Sigmoid colon (tissue), 7 donors: ENCODE measurements around the gene ZRANB3. TPM values are rescaled to one million over a fixed set of nuclear protein-coding genes. Genes with fewer than 3 reads are reported as not detected.
"Not testable (repeated sequence)": the region's sequence is repeated elsewhere in the genome, so short reads cannot be mapped to it uniquely, and the experiment has no call there.

Source experiments
- DNase-seq: peaks from one replicate; pipeline ENCODE4 v3.0.0-alpha.2; 2019
- H3K27ac ChIP-seq, 4 donors: fragments of 200-600 bp; sonication (generic); one replicate each; pipeline ENCODE4 v1.5.1; 2016 to 2019; ENCODE audit warnings: mild to moderate bottlenecking in 1 of 4
- H3K27me3 ChIP-seq, 3 donors: fragments of 200-600 bp; sonication (generic); one replicate each; pipeline ENCODE4 v1.5.1; 2019; ENCODE audit warnings: mild to moderate bottlenecking in 1 of 3
- H3K36me3 ChIP-seq, 4 donors: fragments of 200-600 bp; sonication (generic); one replicate each; pipeline ENCODE4 v1.5.1; 2016 to 2019
- H3K4me1 ChIP-seq, 4 donors: fragments of 200-600 bp; sonication (generic); one replicate each; pipeline ENCODE4 v1.5.1; 2017 to 2019
- H3K4me3 ChIP-seq, 4 donors: fragments of 200-600 bp; sonication (generic); one replicate each; pipeline ENCODE4 v1.5.1; 2017 to 2019; ENCODE audit warnings: mild to moderate bottlenecking in 2 of 4, moderate library complexity in 1 of 4
- H3K9me3 ChIP-seq, 4 donors: fragments of 200-600 bp in 3 of 4; sonication (generic) in 3 of 4; one replicate each; pipeline versions ENCODE4 v1.5.1 to v1.6.1; 2013 to 2019
- EP300 ChIP-seq, 4 donors: sonication (generic); formaldehyde crosslinking; IDR thresholded peaks; one replicate each; pipeline ENCODE4 v1.6.1; 2017; ENCODE audit warnings: antibody characterized with exemption in 4 of 4
- POLR2A ChIP-seq, 2 donors: fragments of 450-650 bp; IDR thresholded peaks; one replicate each; pipeline ENCODE4 v1.6.1; 2016; ENCODE audit warnings: antibody characterized with exemption in 2 of 2, mild to moderate bottlenecking in 2 of 2, moderate library complexity in 2 of 2
- POLR2AphosphoS5 ChIP-seq, 4 donors: sonication (generic); formaldehyde crosslinking; IDR thresholded peaks; one replicate each; pipeline ENCODE4 v1.6.1; 2017; ENCODE audit warnings: antibody characterized with exemption in 4 of 4
- WGBS, 2 donors: extraction: QIAGEN DNeasy Blood & Tissue Kit; methylation state at CpG; one replicate each; pipeline ENCODE4 v1.1.7; 2013; 5-methylcytosine and 5-hydroxymethylcytosine counted together
- intact Hi-C: fragments of 100-400 bp; cut with DNase I; formaldehyde crosslinking; loops from one replicate; pipeline ENCODE4 v1.15.1; 2023
- polyA plus RNA-seq, 3 donors: library from polyadenylated mRNA; stranded (reverse); fragments of 200-250 nt; gene quantifications; one replicate each; pipeline ENCODE4 v1.2.3, GENCODE V29; 2013
- total RNA-seq, 4 donors: library from RNA; depleted of rRNA; stranded (reverse); fragments of >200 nt; gene quantifications; one replicate each; pipeline ENCODE4 v1.1.0, GENCODE V29; 2016
- TF ChIP-seq, protein P1 (sequence below), 4 experiments: fragments of 450-650 bp in 3 of 4; fragments of 200-600 bp in 1 of 4; IDR thresholded peaks; one replicate each; pipeline ENCODE4 v1.5.1; 2016 to 2019; ENCODE audit warnings: antibody characterized with exemption in 4 of 4, mild to moderate bottlenecking in 3 of 4, moderate library complexity in 2 of 4
- donor health status: healthy with polysubstance abuse.
- donor health status: Bipolar disorder and iron deficiency.
- donor health status: healthy.

The ZRANB3 gene
- total and polyA plus RNA-seq, 7 donors = 1.2 to 7.2 (median 3.1) TPM

DNA sequence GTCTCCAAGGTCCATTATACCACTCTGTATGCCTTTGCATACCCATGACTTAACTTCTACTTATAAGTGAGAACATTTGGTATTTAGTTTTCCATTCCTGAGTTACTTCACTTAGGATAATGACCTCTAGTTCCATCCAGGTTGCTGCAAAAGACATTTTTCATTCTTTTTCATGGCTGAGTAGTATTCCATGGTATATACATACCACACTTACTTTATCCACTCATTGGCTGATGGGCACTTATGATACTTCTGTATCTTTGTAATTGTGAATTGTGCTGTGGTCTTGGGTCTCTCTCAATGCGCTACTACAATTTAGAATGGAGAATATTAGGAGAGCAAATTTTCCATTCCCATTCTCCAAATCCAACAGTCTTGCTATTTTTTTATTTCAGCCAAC is 76.4 kb downstream of the ZRANB3 start:
- no peak for TF ChIP-seq POLR2A (IDR thresholded peaks at IDR 0.05)
- TF ChIP-seq EP300 (IDR thresholded peaks at IDR 0.05) = no peak
- TF ChIP-seq, protein P1, sequence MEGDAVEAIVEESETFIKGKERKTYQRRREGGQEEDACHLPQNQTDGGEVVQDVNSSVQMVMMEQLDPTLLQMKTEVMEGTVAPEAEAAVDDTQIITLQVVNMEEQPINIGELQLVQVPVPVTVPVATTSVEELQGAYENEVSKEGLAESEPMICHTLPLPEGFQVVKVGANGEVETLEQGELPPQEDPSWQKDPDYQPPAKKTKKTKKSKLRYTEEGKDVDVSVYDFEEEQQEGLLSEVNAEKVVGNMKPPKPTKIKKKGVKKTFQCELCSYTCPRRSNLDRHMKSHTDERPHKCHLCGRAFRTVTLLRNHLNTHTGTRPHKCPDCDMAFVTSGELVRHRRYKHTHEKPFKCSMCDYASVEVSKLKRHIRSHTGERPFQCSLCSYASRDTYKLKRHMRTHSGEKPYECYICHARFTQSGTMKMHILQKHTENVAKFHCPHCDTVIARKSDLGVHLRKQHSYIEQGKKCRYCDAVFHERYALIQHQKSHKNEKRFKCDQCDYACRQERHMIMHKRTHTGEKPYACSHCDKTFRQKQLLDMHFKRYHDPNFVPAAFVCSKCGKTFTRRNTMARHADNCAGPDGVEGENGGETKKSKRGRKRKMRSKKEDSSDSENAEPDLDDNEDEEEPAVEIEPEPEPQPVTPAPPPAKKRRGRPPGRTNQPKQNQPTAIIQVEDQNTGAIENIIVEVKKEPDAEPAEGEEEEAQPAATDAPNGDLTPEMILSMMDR (IDR thresholded peaks at IDR 0.05) = no peak
- no peak for TF ChIP-seq POLR2AphosphoS5 (IDR thresholded peaks at IDR 0.05)
- no peak overlapping the region for H3K4me3 ChIP-seq
- H3K9me3 ChIP-seq = peaks cover 0 to 10% (median 2%) of the 10 kb centered on the region in 4 donors
- 98 to 100% methylated on average over 1 of the region's 1 CpG for WGBS, 2 donors
- no peak for DNase-seq
- no peaks in the 10 kb centered on the region for H3K27me3 ChIP-seq
- H3K36me3 ChIP-seq = no peaks in the 10 kb centered on the region
- no peak overlapping the region for H3K27ac ChIP-seq
- intact Hi-C loops = no loop called here
- H3K4me1 ChIP-seq = no peaks in the 10 kb centered on the region

GRCh38 chr2:135453027-135453426 is 78.0 kb downstream of the ZRANB3 start:
- H3K4me1 ChIP-seq, intact Hi-C loops, H3K27ac ChIP-seq, H3K4me3 ChIP-seq, H3K27me3 ChIP-seq, DNase-seq, H3K36me3 ChIP-seq: not testable (repeated sequence)
- peaks cover 0 to 10% (median 2%) of the 10 kb centered on the region in 4 donors for H3K9me3 ChIP-seq
- WGBS, 2 donors = 99 to 100% methylated on average over 1 of the region's 1 CpG

GRCh38 chr2:135451966-135452365 is 79.1 kb downstream of the ZRANB3 start:
- peaks cover 0 to 10% (median 2%) of the 10 kb centered on the region in 4 donors for H3K9me3 ChIP-seq
- WGBS, 2 donors = 92 to 98% methylated on average over 1 of the region's 1 CpG
- H3K27ac ChIP-seq = no peak overlapping the region
- intact Hi-C loops = no loop called here
- H3K4me3 ChIP-seq = no peak overlapping the region
- no peak for TF ChIP-seq EP300 (IDR thresholded peaks at IDR 0.05)
- no peak for TF ChIP-seq POLR2AphosphoS5 (IDR thresholded peaks at IDR 0.05)
- TF ChIP-seq, protein P1 (IDR thresholded peaks at IDR 0.05) = no peak
- no peak for TF ChIP-seq POLR2A (IDR thresholded peaks at IDR 0.05)
- H3K36me3 ChIP-seq = peaks cover 0 to 4% (median 0%) of the 10 kb centered on the region in 4 donors
- no peaks in the 10 kb centered on the region for H3K27me3 ChIP-seq
- DNase-seq = no peak
- no peaks in the 10 kb centered on the region for H3K4me1 ChIP-seq

DNA sequence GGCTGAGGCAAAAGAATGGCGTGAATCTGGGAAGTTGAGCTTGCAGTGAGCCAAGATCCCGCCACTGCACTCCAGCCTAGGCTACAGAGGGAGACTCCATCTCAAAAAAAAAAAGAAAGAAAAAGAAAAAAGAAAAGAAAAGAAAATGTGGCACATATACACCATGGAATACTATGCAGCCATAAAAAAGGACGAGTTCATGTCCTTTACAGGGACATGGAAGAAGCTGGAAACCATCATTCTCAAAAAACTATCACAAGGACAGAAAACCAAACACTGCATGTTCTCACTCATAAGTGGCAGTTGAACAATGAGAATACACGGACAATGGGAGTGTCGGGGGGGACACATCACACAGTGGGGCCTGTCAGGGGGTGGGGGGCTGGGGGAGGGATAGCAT is 88.0 kb downstream of the ZRANB3 start:
- H3K27me3 ChIP-seq, H3K36me3 ChIP-seq, H3K27ac ChIP-seq, H3K4me1 ChIP-seq, H3K4me3 ChIP-seq, H3K9me3 ChIP-seq, DNase-seq, intact Hi-C loops: not testable (repeated sequence)
- 95 to 96% methylated on average over 5 of the region's 5 CpGs for WGBS, 2 donors

DNA sequence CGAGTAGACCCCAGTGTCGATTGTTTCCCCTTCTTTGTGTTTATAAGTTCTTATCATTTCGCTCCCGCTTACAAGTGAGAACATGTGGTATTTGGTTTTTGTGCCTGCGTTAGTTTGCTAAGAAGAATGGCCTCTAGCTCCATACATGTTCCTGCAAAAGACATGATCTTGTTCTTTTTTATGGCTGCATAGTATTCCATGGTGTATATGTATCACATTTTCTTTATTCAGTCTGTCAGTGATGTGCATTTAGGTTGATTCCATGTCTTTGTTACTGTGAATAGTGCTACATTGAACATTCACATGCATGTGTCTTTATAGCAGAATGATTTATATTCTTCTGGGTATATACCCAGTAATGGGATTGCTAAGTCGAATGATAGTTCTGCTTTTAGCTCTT is 95.9 kb downstream of the ZRANB3 start:
- H3K9me3 ChIP-seq, intact Hi-C loops, H3K4me1 ChIP-seq, DNase-seq, H3K27me3 ChIP-seq, H3K36me3 ChIP-seq, H3K27ac ChIP-seq, H3K4me3 ChIP-seq: not testable (repeated sequence)
- 94 to 96% methylated on average over 6 of the region's 6 CpGs for WGBS, 2 donors

- no peak for DNase-seq
- no peaks in the 10 kb centered on the region for H3K4me1 ChIP-seq
- H3K4me3 ChIP-seq = no peak overlapping the region
- peaks cover 0 to 2% (median 0%) of the 10 kb centered on the region in 4 donors for H3K9me3 ChIP-seq
- H3K27me3 ChIP-seq = no peaks in the 10 kb centered on the region
- no peak overlapping the region for H3K27ac ChIP-seq
- WGBS, 2 donors = 85 to 88% methylated on average over 1 of the region's 1 CpG
- no peaks in the 10 kb centered on the region for H3K36me3 ChIP-seq
- intact Hi-C loops = no loop called here
- no peak for TF ChIP-seq EP300 (IDR thresholded peaks at IDR 0.05)
- TF ChIP-seq, protein P1 (IDR thresholded peaks at IDR 0.05) = no peak
- TF ChIP-seq POLR2A (IDR thresholded peaks at IDR 0.05) = no peak
- no peak for TF ChIP-seq POLR2AphosphoS5 (IDR thresholded peaks at IDR 0.05)
These were observed 106.2 kb downstream of the ZRANB3 start for GRCh38 chr2:135424849-135425248.
